HL-60/S4 treated with phorbol 12-myristate 13-acetate at 8.2 ng/mL for 4 days and 3 days (cell line): Measurements from ENCODE around the gene KIAA0232.
"Not testable (repeated sequence)": the region's sequence is repeated elsewhere in the genome, so short reads cannot be mapped to it uniquely, and the experiment has no call there.

Experiments
- in situ Hi-C: fragments of 300-500 bp; cut with MboI; formaldehyde crosslinking; loops from 2 replicates; pipeline ENCODE4 v1.15.0; 2022; ENCODE audit warnings: low sequenced_read_pairs

Gene KIAA0232

GRCh38 chr4:6877067-6877466 is 94.5 kb downstream of the KIAA0232 start:
- in situ Hi-C loops: no loop called here

GRCh38 chr4:6878451-6879059 is 96.0 kb downstream of the KIAA0232 start:
- in situ Hi-C loops: no loop called here

GRCh38 chr4:6880691-6881090 is 98.2 kb downstream of the KIAA0232 start:
- in situ Hi-C loops: no loop called here

- in situ Hi-C loops: no loop called here
Observed at GRCh38 chr4:6881908-6882307, 99.4 kb downstream of the KIAA0232 start.

- in situ Hi-C loops: no loop called here
Observed at GRCh38 chr4:6884341-6884870, 101.9 kb downstream of the KIAA0232 start.

GRCh38 chr4:6885953-6886557 is 103.5 kb downstream of the KIAA0232 start:
- in situ Hi-C loops: no loop called here

GRCh38 chr4:6886886-6887285 is 104.4 kb downstream of the KIAA0232 start:
- in situ Hi-C loops: no loop called here

GRCh38 chr4:6887591-6888371 is 105.3 kb downstream of the KIAA0232 start:
- in situ Hi-C loops: no loop called here

- in situ Hi-C loops: no loop called here
Observed at GRCh38 chr4:6888506-6889071, 106.1 kb downstream of the KIAA0232 start.

GRCh38 chr4:6889101-6889735 is 106.7 kb downstream of the KIAA0232 start:
- in situ Hi-C loops: no loop called here

GRCh38 chr4:6889736-6890324 is 107.3 kb downstream of the KIAA0232 start:
- in situ Hi-C loops: no loop called here

- in situ Hi-C loops: no loop called here
Observed at GRCh38 chr4:6890358-6890757, 107.8 kb downstream of the KIAA0232 start.

- in situ Hi-C loops: not testable (repeated sequence)
Observed at GRCh38 chr4:6890971-6891370, 108.4 kb downstream of the KIAA0232 start.

- in situ Hi-C loops: no loop called here
Observed at GRCh38 chr4:6891436-6892170, 109.1 kb downstream of the KIAA0232 start.

GRCh38 chr4:6892190-6892908 is 109.8 kb downstream of the KIAA0232 start:
- in situ Hi-C loops: no loop called here

- in situ Hi-C loops: no loop called here
Observed at GRCh38 chr4:6892909-6893202, 110.3 kb downstream of the KIAA0232 start.

GRCh38 chr4:6893449-6894085 is 111.0 kb downstream of the KIAA0232 start:
- in situ Hi-C loops: no loop called here

GRCh38 chr4:6894086-6894478 is 111.6 kb downstream of the KIAA0232 start:
- in situ Hi-C loops: no loop called here
